Panc1 (cell line): Measurements from ENCODE around the gene CDK5RAP1. TPM values are rescaled to one million over a fixed set of nuclear protein-coding genes. Genes with fewer than 3 reads are reported as not detected.

Experiments used
- ATAC-seq: fragments of 200-7000 bp; cut with Tn5 transposase; 2 replicates; pipeline ENCODE4 v1.9.1; 2020; ENCODE audit warnings: mild to moderate bottlenecking, moderate library complexity
- BruUV-seq: library from RNA; stranded (reverse); fragments of 400-500 nt; replicated peaks from 2 replicates; lab custom pipeline; 2021; lab: Mats Ljungman, UMichigan
- CTCF ChIA-PET: fragments of 300-600 bp; sonication (Branson Sonifier 250); formaldehyde crosslinking; loops from one replicate; lab custom pipeline; 2022; ENCODE audit warnings: antibody characterized with exemption; lab: Charles Lee
- POLR2A ChIA-PET: fragments of 300-600 bp; sonication (Branson Sonifier 250); formaldehyde crosslinking; loops from one replicate; lab custom pipeline; 2022; ENCODE audit warnings: antibody characterized with exemption; lab: Charles Lee
- DNase-seq: peaks from one replicate; pipeline ENCODE4 v3.0.0-alpha.2; 2010; ENCODE audit warnings: low read depth, low spot score
- H3K27ac ChIP-seq: 2 replicates; pipeline ENCODE4 v1.5.1; 2011; ENCODE audit warnings: mild to moderate bottlenecking, low read length, inconsistent platforms
- H3K27me3 ChIP-seq: fragments of 200-500 bp; sonication (Bioruptor generic); 2 replicates; pipeline ENCODE4 v1.6.0; 2014; ENCODE audit warnings: low read length, inconsistent platforms; ENCODE audit not compliant: control insufficient read depth, insufficient read depth
- H3K36me3 ChIP-seq: fragments of 200-500 bp; sonication (Bioruptor generic); 2 replicates; pipeline ENCODE4 v1.5.1; 2014; ENCODE audit warnings: inconsistent platforms, mild to moderate bottlenecking, low read length, moderate library complexity; ENCODE audit not compliant: control insufficient read depth, insufficient read depth
- H3K4me1 ChIP-seq: 2 replicates; pipeline ENCODE4 v1.5.1; 2011; ENCODE audit warnings: inconsistent platforms, mild to moderate bottlenecking, low read length, moderate library complexity; ENCODE audit not compliant: control insufficient read depth, insufficient read depth
- H3K4me3 ChIP-seq, 2 experiments: 2 replicates each; pipeline ENCODE4 v1.5.1; 2011 to 2012; ENCODE audit warnings: low read depth in 2 of 2, low read length in 2 of 2, mild to moderate bottlenecking in 2 of 2, inconsistent platforms in 1 of 2, moderate library complexity in 1 of 2
- H3K9me3 ChIP-seq: fragments of 200-500 bp; sonication (Bioruptor generic); 2 replicates; pipeline ENCODE4 v1.5.1; 2014; ENCODE audit warnings: low read depth, mild to moderate bottlenecking, inconsistent platforms, low read length, moderate library complexity; ENCODE audit not compliant: control insufficient read depth, insufficient read depth
- CTCF ChIP-seq: fragments of 450-650 bp; IDR thresholded peaks from 2 replicates; pipeline ENCODE4 v1.5.1; 2017; ENCODE audit warnings: mild to moderate bottlenecking
- POLR2AphosphoS5 ChIP-seq: IDR thresholded peaks from 2 replicates; pipeline ENCODE4 v1.6.1; 2012; ENCODE audit warnings: mild to moderate bottlenecking, low read depth, low read length, moderate library complexity
- REST ChIP-seq, 2 experiments: IDR thresholded peaks; 2 replicates each; pipeline ENCODE4 v1.6.1; 2011 to 2012; ENCODE audit warnings: low read depth in 2 of 2, control low read depth in 1 of 2, low read length in 1 of 2, mild to moderate bottlenecking in 1 of 2, moderate library complexity in 1 of 2; ENCODE audit not compliant: insufficient read depth in 1 of 2
- SIN3A ChIP-seq: IDR thresholded peaks from 2 replicates; pipeline ENCODE4 v1.6.1; 2012; ENCODE audit warnings: low read depth, mild to moderate bottlenecking, low read length, moderate library complexity, borderline replicate concordance; ENCODE audit not compliant: insufficient read depth
- TCF7L2 ChIP-seq: IDR thresholded peaks from 2 replicates; pipeline ENCODE4 v1.6.1; 2011; ENCODE audit warnings: mild to moderate bottlenecking, low read depth, low read length, inconsistent platforms
- in situ Hi-C: cut with HindIII; loops from 2 replicates; pipeline ENCODE4 v1.10.0; 2016; ENCODE audit warnings: low sequenced_read_pairs, low pct_unique_long_range_greater_than_20kb
- intact Hi-C: fragments of 100-400 bp; cut with micrococcal nuclease; formaldehyde crosslinking; loops from one replicate; pipeline ENCODE4 v1.10.0; 2022; ENCODE audit not compliant: unreplicated experiment
- total RNA-seq: library from RNA; stranded (reverse); gene quantifications from one replicate; pipeline ENCODE4 v1.2.1, GENCODE V29; 2021; ENCODE audit not compliant: unreplicated experiment

CDK5RAP1 gene
- total RNA-seq, 1 experiment from 2014 or later: 34.8 TPM

- H3K36me3 ChIP-seq: no peaks in the 10 kb centered on the region
- no peaks in the 10 kb centered on the region for H3K9me3 ChIP-seq
- ChIA-PET CTCF (no interaction called here), POLR2A (no interaction called here)
- H3K27ac ChIP-seq: no peak overlapping the region
- in situ Hi-C loops (no loop called here), intact Hi-C loops (no loop called here)
- TF ChIP-seq SIN3A (no peak), REST (IDR thresholded peaks at IDR 0.05; ENCODE audit: insufficient read depth in 1 of 2, low read depth in 2 of 2, low read length in 1 of 2) (no peak), POLR2AphosphoS5 (no peak), TCF7L2 (no peak), CTCF (no peak)
- no peak for DNase-seq
- H3K4me1 ChIP-seq: no peaks in the 10 kb centered on the region; the same call in 1 of the 2 replicates
- no TSS peak for BruUV-seq
- ATAC-seq: no peak
- no peak overlapping the region for H3K4me3 ChIP-seq
- H3K27me3 ChIP-seq: no peaks in the 10 kb centered on the region
Observed at GRCh38 chr20:33318096-33318429, 83.3 kb downstream of the CDK5RAP1 start.

- intact Hi-C loops (no loop called here), in situ Hi-C loops (no loop called here)
- H3K4me1 ChIP-seq: no peaks in the 10 kb centered on the region; the same call in 1 of the 2 replicates
- ChIA-PET CTCF (no interaction called here), POLR2A (no interaction called here)
- no peaks in the 10 kb centered on the region for H3K27me3 ChIP-seq
- BruUV-seq: no TSS peak
- TF ChIP-seq SIN3A (no peak), POLR2AphosphoS5 (no peak), CTCF (no peak), REST (IDR thresholded peaks at IDR 0.05; ENCODE audit: insufficient read depth in 1 of 2, low read depth in 2 of 2, low read length in 1 of 2) (no peak)
- H3K36me3 ChIP-seq: no peaks in the 10 kb centered on the region
- ATAC-seq (no peak), DNase-seq (no peak)
- no peak overlapping the region for H3K4me3 ChIP-seq
- H3K9me3 ChIP-seq: no peaks in the 10 kb centered on the region
- no peak overlapping the region for H3K27ac ChIP-seq
Observed at GRCh38 chr20:33317424-33318095, 83.8 kb downstream of the CDK5RAP1 start.
